ENCODE measurements around the gene RGS7. TPM values are rescaled to one million over a fixed set of nuclear protein-coding genes. Genes with fewer than 3 reads are reported as not detected.
A peak's percentile ranks its signal among the peaks of the same experiment; 100 is the strongest.
"Not testable (repeated sequence)": the region's sequence is repeated elsewhere in the genome, so short reads cannot be mapped to it uniquely, and the experiment has no call there.

The RGS7 gene
- total and polyA plus RNA-seq, 2 experiments from 2014 or later, result 0.32 to 1.7 TPM

DNA sequence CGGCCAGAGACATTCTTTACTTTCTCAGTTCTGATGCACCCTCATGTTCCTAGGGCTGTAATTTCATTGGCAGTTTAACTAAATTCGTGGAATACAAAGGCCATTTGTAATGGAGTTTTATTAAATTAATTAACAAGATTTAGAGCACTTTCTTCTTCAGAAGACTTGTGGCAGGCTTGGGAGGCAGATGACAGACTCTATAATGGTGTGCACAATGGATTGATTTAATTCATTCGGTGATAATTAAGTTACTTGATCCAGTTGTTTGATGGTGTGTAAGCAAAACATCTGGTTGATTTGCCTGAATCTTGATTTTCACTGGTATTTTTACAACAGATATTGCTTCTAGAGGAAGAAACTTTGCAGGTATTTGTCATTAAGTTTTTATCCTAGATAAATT lies 383.1 kb downstream of the RGS7 start:
- in situ Hi-C loops (cut with MboI), result no loop called here
- Histone ChIP-seq H3K9ac (no peak overlapping the region), H3K9me2 (ENCODE audit: insufficient read depth) (no peaks in the 10 kb centered on the region), H2AFZ (no peak overlapping the region), H3K27me3 (replicated peaks; ENCODE audit: insufficient read depth) (peaks cover 3% of the 10 kb centered on the region; the same call in 1 of the 2 replicates), H3K27ac (no peak overlapping the region), H3K4me2 (ENCODE audit: unreplicated experiment) (no peak overlapping the region), H4K20me1 (ENCODE audit: insufficient read depth) (no peaks in the 10 kb centered on the region), H3K4me1 (ENCODE audit: insufficient read depth) (no peaks in the 10 kb centered on the region), H3K36me3 (ENCODE audit: low read depth) (no peaks in the 10 kb centered on the region), H3F3A (ENCODE audit: insufficient read depth) (no peaks in the 10 kb centered on the region), H3K79me2 (ENCODE audit: insufficient read depth) (no peaks in the 10 kb centered on the region), H3K4me3 (no peak overlapping the region), H3K9me3 (ENCODE audit: low read depth) (no peaks in the 10 kb centered on the region)
- no peak for TF ChIP-seq EZH2phosphoT487 (IDR thresholded peaks at IDR 0.05; ENCODE audit: insufficient read depth, low read depth)
- TF ChIP-seq EZH2 (IDR thresholded peaks at IDR 0.05; ENCODE audit: insufficient read depth, poor library complexity, severe bottlenecking), result no peak
- WGBS, 2 experiments (ENCODE audit: low coverage in 1 of 2, low lambda C conversion rate in 2 of 2, missing lambda C conversion rate in 2 of 2), result 19 to 26% methylated on average over 3 of the region's 3 CpGs
- DNase-seq, result no peak

DNA sequence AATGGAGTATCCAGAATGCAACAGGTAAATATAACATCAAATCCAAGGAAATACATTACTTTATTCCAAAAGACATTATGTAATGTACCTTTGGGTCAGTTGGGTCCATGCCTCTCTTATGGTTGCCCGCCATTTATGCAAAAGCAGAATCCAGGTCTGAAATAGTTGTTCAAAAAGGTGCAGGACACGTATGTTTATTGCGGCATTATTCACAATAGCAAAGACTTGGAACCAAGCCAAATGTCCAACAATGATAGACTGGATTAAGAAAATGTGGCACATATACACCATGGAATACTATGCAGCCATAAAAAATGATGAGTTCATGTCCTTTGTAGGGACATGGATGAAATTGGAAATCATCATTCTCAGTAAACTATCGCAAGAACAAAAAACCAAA lies 384.9 kb downstream of the RGS7 start:
- H3K27ac ChIP-seq; H2AFZ ChIP-seq; H3K79me2 ChIP-seq (ENCODE audit: insufficient read depth); H3K9me3 ChIP-seq (ENCODE audit: low read depth); H3K27me3 ChIP-seq (replicated peaks; ENCODE audit: insufficient read depth); H4K20me1 ChIP-seq (ENCODE audit: insufficient read depth); H3K9me2 ChIP-seq (ENCODE audit: insufficient read depth); H3F3A ChIP-seq (ENCODE audit: insufficient read depth); H3K36me3 ChIP-seq (ENCODE audit: low read depth); H3K4me3 ChIP-seq; DNase-seq; H3K4me1 ChIP-seq (ENCODE audit: insufficient read depth); in situ Hi-C loops (cut with MboI); H3K4me2 ChIP-seq (ENCODE audit: unreplicated experiment); H3K9ac ChIP-seq: not testable (repeated sequence)
- 64 to 71% methylated on average over 3 of the region's 4 CpGs for WGBS, 2 experiments (ENCODE audit: low coverage in 1 of 2, low lambda C conversion rate in 2 of 2, missing lambda C conversion rate in 2 of 2)

DNA sequence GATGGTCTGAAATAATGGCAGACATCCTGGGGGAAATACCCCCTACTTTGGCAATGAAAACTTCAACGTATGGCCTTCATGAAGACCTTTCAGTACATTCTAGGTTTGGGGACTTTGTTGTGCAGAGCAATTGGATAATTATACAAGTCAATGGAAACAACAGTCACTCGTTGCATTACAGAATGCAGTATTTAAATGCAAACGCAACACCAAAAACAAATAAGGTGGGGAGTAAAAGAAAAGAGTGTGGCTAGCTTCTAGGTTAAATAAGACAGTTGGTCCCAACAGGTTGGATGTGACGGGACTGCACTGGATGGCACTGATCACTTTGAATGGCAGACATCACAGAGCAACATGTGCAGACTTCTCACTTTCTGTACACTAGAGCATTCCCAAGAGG lies 386.8 kb downstream of the RGS7 start:
- Histone ChIP-seq H2AFZ (no peak overlapping the region), H3K9ac (no peak overlapping the region), H3K36me3 (ENCODE audit: low read depth) (no peaks in the 10 kb centered on the region), H3K4me2 (ENCODE audit: unreplicated experiment) (no peak overlapping the region), H3K4me3 (no peak overlapping the region), H3K9me3 (ENCODE audit: low read depth) (no peaks in the 10 kb centered on the region), H3K9me2 (ENCODE audit: insufficient read depth) (no peaks in the 10 kb centered on the region), H3K79me2 (ENCODE audit: insufficient read depth) (no peaks in the 10 kb centered on the region), H3F3A (ENCODE audit: insufficient read depth) (no peaks in the 10 kb centered on the region), H3K27ac (no peak overlapping the region), H4K20me1 (ENCODE audit: insufficient read depth) (no peaks in the 10 kb centered on the region), H3K27me3 (replicated peaks; ENCODE audit: insufficient read depth) (peaks cover 14% of the 10 kb centered on the region; the same call in 1 of the 2 replicates), H3K4me1 (ENCODE audit: insufficient read depth) (no peaks in the 10 kb centered on the region)
- no peak for DNase-seq
- in situ Hi-C loops (cut with MboI), result no loop called here
- TF ChIP-seq EZH2phosphoT487 (IDR thresholded peaks at IDR 0.05; ENCODE audit: insufficient read depth, low read depth) (no peak), EZH2 (IDR thresholded peaks at IDR 0.05; ENCODE audit: insufficient read depth, poor library complexity, severe bottlenecking) (no peak)
- 41 to 42% methylated on average over 4 of the region's 4 CpGs for WGBS, 2 experiments (ENCODE audit: low coverage in 1 of 2, low lambda C conversion rate in 2 of 2, missing lambda C conversion rate in 2 of 2)

DNA sequence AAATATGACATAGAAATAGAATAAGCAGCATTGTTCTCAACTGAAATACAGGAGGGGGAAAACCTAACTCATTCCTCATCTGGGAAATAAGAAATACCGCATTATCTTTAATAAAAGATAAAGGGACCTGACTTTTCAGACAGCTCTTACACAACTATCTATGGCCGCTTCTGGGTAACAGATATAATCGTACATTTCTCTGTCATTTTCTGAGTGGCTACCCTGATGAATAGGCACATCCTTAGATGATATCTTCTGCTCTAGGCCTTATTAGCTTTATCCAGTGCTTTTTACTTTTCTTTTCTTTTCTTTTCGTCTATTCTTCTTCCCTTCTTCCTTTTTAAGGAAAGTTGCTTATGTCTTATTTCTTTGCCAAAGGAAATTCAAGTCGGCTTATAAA lies 388.1 kb downstream of the RGS7 start:
- Histone ChIP-seq H3K79me2 (ENCODE audit: insufficient read depth) (no peaks in the 10 kb centered on the region), H3F3A (ENCODE audit: insufficient read depth) (no peaks in the 10 kb centered on the region), H3K9me2 (ENCODE audit: insufficient read depth) (no peaks in the 10 kb centered on the region), H2AFZ (no peak overlapping the region), H3K27ac (no peak overlapping the region), H3K9me3 (ENCODE audit: low read depth) (no peaks in the 10 kb centered on the region), H3K4me3 (no peak overlapping the region), H3K9ac (no peak overlapping the region), H3K27me3 (replicated peaks; ENCODE audit: insufficient read depth) (peaks cover 18% of the 10 kb centered on the region; the same call in 1 of the 2 replicates), H3K4me1 (ENCODE audit: insufficient read depth) (no peaks in the 10 kb centered on the region), H3K36me3 (ENCODE audit: low read depth) (no peaks in the 10 kb centered on the region), H3K4me2 (ENCODE audit: unreplicated experiment) (no peak overlapping the region), H4K20me1 (ENCODE audit: insufficient read depth) (no peaks in the 10 kb centered on the region)
- no peak for DNase-seq
- in situ Hi-C loops (cut with MboI), result no loop called here
- TF ChIP-seq EZH2 (IDR thresholded peaks at IDR 0.05; ENCODE audit: insufficient read depth, poor library complexity, severe bottlenecking), result no peak
- no peak for TF ChIP-seq EZH2phosphoT487 (IDR thresholded peaks at IDR 0.05; ENCODE audit: insufficient read depth, low read depth)
- WGBS, 2 experiments (ENCODE audit: low coverage in 1 of 2, low lambda C conversion rate in 2 of 2, missing lambda C conversion rate in 2 of 2), result 46 to 53% methylated on average over 5 of the region's 5 CpGs

DNA sequence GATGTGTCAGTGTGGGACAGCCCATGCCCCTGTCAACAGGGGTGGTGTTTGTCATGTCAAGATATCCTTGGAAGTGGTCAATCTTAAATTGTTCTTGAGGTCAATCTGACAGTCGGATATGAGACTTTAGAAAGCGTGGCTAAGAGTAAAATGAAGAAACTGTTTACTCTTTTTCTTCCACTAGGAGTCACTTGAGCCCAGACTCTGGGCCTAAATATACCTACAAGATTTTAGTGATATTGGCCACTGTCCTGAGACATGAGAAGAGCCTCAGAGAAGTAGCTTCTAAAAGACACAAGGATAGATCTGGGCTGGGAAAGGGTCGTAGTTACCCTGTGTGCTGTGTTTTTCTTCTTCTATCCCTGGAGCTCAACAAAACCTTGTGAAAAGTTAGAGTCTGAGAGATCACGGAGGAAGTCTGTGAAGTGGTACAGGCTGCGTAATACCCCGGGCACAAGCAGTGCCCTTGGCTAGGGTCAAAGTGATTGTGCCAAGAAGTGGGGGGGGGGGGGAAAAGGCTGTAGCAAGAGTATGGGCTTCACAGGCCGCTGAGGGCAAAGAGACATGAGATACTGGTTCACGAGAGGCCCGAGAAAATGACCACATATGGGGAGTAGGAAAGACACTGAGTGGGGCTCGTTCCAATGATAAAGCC lies 389.8 kb downstream of the RGS7 start:
- H3K36me3 ChIP-seq (ENCODE audit: low read depth), result no peaks in the 10 kb centered on the region
- no peak overlapping the region for H3K9ac ChIP-seq
- no peaks in the 10 kb centered on the region for H3K4me1 ChIP-seq (ENCODE audit: insufficient read depth)
- H4K20me1 ChIP-seq (ENCODE audit: insufficient read depth), result no peaks in the 10 kb centered on the region
- TF ChIP-seq EZH2 (IDR thresholded peaks at IDR 0.05; ENCODE audit: insufficient read depth, poor library complexity, severe bottlenecking) (no peak), EZH2phosphoT487 (IDR thresholded peaks at IDR 0.05; ENCODE audit: insufficient read depth, low read depth) (no peak)
- H2AFZ ChIP-seq, result no peak overlapping the region
- H3K79me2 ChIP-seq (ENCODE audit: insufficient read depth), result no peaks in the 10 kb centered on the region
- H3F3A ChIP-seq (ENCODE audit: insufficient read depth), result no peaks in the 10 kb centered on the region
- peak; percentile 47 for DNase-seq
- WGBS, 2 experiments (ENCODE audit: low coverage in 1 of 2, low lambda C conversion rate in 2 of 2, missing lambda C conversion rate in 2 of 2), result 54 to 65% methylated on average over 10 of the region's 10 CpGs
- peaks cover 28% of the 10 kb centered on the region for H3K27me3 ChIP-seq (replicated peaks; ENCODE audit: insufficient read depth)
- no peak overlapping the region for H3K4me3 ChIP-seq
- H3K9me2 ChIP-seq (ENCODE audit: insufficient read depth), result no peaks in the 10 kb centered on the region
- no peaks in the 10 kb centered on the region for H3K9me3 ChIP-seq (ENCODE audit: low read depth)
- no peak overlapping the region for H3K4me2 ChIP-seq (ENCODE audit: unreplicated experiment)
- in situ Hi-C loops (cut with MboI), result no loop called here
- H3K27ac ChIP-seq, result no peak overlapping the region

Measured in GM23248 (cell line).